SH-SY5Y (cell line): Measurements from ENCODE around the gene SMIM24.

ENCODE experiments used
- GATA2 ChIP-seq: IDR thresholded peaks from 2 replicates; pipeline ENCODE4 v1.6.1; 2011; ENCODE audit warnings: mild to moderate bottlenecking, low read depth, low read length
- GATA3 ChIP-seq: IDR thresholded peaks from 2 replicates; pipeline ENCODE4 v1.6.1; 2011; ENCODE audit warnings: low read depth, mild to moderate bottlenecking, low read length, moderate library complexity

DNA sequence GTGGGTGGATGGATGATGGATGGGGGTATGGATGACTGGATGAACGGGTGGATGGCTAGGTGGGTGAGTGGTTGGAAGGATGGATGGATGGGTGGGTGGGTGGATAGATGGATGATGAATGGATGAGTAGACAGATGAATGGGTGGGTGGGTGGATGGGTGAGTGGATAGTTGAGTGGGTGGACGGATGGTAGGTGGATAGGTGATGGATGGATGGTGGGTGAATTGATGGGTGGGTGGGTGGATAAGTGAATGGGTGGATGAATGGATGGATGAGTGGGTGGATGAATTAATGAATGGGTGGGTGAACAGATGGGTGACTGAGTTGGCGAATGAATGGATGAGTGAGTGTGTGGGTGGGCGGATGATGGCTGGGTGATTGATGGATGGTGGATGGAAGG, 4.9 kb downstream of the SMIM24 start:
- TF ChIP-seq GATA3 (no peak), GATA2 (no peak)
